HUES48 (cell line): ENCODE measurements around the gene NDUFAF7.

Experiments used
- H3K27ac ChIP-seq: one replicate; pipeline ENCODE4 v1.7.0; 2013; ENCODE audit warnings: low read depth, low read length, inconsistent platforms
- H3K27me3 ChIP-seq: 2 replicates; pipeline ENCODE4 v1.6.1; 2013; ENCODE audit warnings: mild to moderate bottlenecking, low read length; ENCODE audit not compliant: control insufficient read depth, insufficient read depth
- H3K36me3 ChIP-seq: 2 replicates; pipeline ENCODE4 v1.6.1; 2013; ENCODE audit warnings: low read length; ENCODE audit not compliant: control insufficient read depth, insufficient read depth
- H3K4me1 ChIP-seq: 2 replicates; pipeline ENCODE4 v1.6.1; 2013; ENCODE audit warnings: mild to moderate bottlenecking, low read length; ENCODE audit not compliant: control insufficient read depth, insufficient read depth
- H3K4me3 ChIP-seq: 2 replicates; pipeline ENCODE4 v1.5.1; 2013; ENCODE audit warnings: mild to moderate bottlenecking, low read depth, low read length
- H3K9ac ChIP-seq: 2 replicates; pipeline ENCODE4 v1.6.1; 2013; ENCODE audit warnings: mild to moderate bottlenecking, low read depth, low read length, moderate library complexity
- H3K9me3 ChIP-seq: 2 replicates; pipeline ENCODE4 v1.6.1; 2013; ENCODE audit warnings: low read length; ENCODE audit not compliant: control insufficient read depth, insufficient read depth

Gene NDUFAF7

GRCh38 chr2:37244755-37245154, 13.3 kb downstream of the NDUFAF7 start:
- Histone ChIP-seq H3K4me1 (no peaks in the 10 kb centered on the region), H3K9ac (no peak overlapping the region), H3K27me3 (no peaks in the 10 kb centered on the region), H3K9me3 (no peaks in the 10 kb centered on the region), H3K27ac (no peak overlapping the region), H3K36me3 (peaks cover 98% of the 10 kb centered on the region), H3K4me3 (no peak overlapping the region)

GRCh38 chr2:37246205-37246604, 14.7 kb downstream of the NDUFAF7 start:
- Histone ChIP-seq H3K9me3 (no peaks in the 10 kb centered on the region), H3K36me3 (peaks cover 98% of the 10 kb centered on the region)

GRCh38 chr2:37250869-37251740, 19.6 kb downstream of the NDUFAF7 start:
- Histone ChIP-seq H3K36me3 (peaks cover 100% of the 10 kb centered on the region), H3K9ac (no peak overlapping the region)

More at GRCh38 chr2:37246205-37246604, 14.7 kb downstream of the NDUFAF7 start:
- no peak overlapping the region for H3K4me3 ChIP-seq
- H3K4me1 ChIP-seq = no peaks in the 10 kb centered on the region
- H3K27ac ChIP-seq = no peak overlapping the region
- H3K27me3 ChIP-seq = no peaks in the 10 kb centered on the region
- no peak overlapping the region for H3K9ac ChIP-seq

GRCh38 chr2:37262522-37262921, 31.1 kb downstream of the NDUFAF7 start:
- Histone ChIP-seq H3K27ac (no peak overlapping the region), H3K4me1 (0 out of 2 replicates have a peak, but pooled peaks cover 3% of the 10 kb centered on the region)

More at GRCh38 chr2:37250869-37251740, 19.6 kb downstream of the NDUFAF7 start:
- Histone ChIP-seq H3K4me3 (no peak overlapping the region), H3K4me1 (no peaks in the 10 kb centered on the region), H3K27ac (peak overlapping the region; percentile 1), H3K9me3 (no peaks in the 10 kb centered on the region), H3K27me3 (no peaks in the 10 kb centered on the region)

GRCh38 chr2:37263839-37264238, 32.4 kb downstream of the NDUFAF7 start:
- Histone ChIP-seq H3K36me3 (peaks cover 60% of the 10 kb centered on the region), H3K27me3 (no peaks in the 10 kb centered on the region)

More at GRCh38 chr2:37262522-37262921, 31.1 kb downstream of the NDUFAF7 start:
- Histone ChIP-seq H3K36me3 (peaks cover 60% of the 10 kb centered on the region), H3K9ac (no peak overlapping the region), H3K27me3 (no peaks in the 10 kb centered on the region), H3K9me3 (no peaks in the 10 kb centered on the region), H3K4me3 (no peak overlapping the region)

GRCh38 chr2:37267685-37268084, 36.2 kb downstream of the NDUFAF7 start:
- H3K36me3 ChIP-seq = peaks cover 76% of the 10 kb centered on the region
- no peaks in the 10 kb centered on the region for H3K27me3 ChIP-seq
- H3K4me1 ChIP-seq = 0 out of 2 replicates have a peak, but pooled peaks cover 9% of the 10 kb centered on the region
- no peak overlapping the region for H3K27ac ChIP-seq
- no peaks in the 10 kb centered on the region for H3K9me3 ChIP-seq
- H3K9ac ChIP-seq = no peak overlapping the region
- H3K4me3 ChIP-seq = no peak overlapping the region

More at GRCh38 chr2:37263839-37264238, 32.4 kb downstream of the NDUFAF7 start:
- 0 out of 2 replicates have a peak, but pooled peaks cover 3% of the 10 kb centered on the region for H3K4me1 ChIP-seq
- H3K4me3 ChIP-seq = no peak overlapping the region
- H3K9me3 ChIP-seq = no peaks in the 10 kb centered on the region
- no peak overlapping the region for H3K27ac ChIP-seq
- H3K9ac ChIP-seq = no peak overlapping the region

- Histone ChIP-seq H3K27ac (no peak overlapping the region), H3K36me3 (peaks cover 80% of the 10 kb centered on the region), H3K27me3 (no peaks in the 10 kb centered on the region), H3K4me1 (0 out of 2 replicates have a peak, but pooled peaks cover 9% of the 10 kb centered on the region), H3K4me3 (no peak overlapping the region), H3K9me3 (no peaks in the 10 kb centered on the region), H3K9ac (no peak overlapping the region)
These were observed 36.7 kb downstream of the NDUFAF7 start for GRCh38 chr2:37268111-37268510.

GRCh38 chr2:37271376-37272067, 40.1 kb downstream of the NDUFAF7 start:
- H3K27me3 ChIP-seq = no peaks in the 10 kb centered on the region
- no peak overlapping the region for H3K9ac ChIP-seq
- no peak overlapping the region for H3K4me3 ChIP-seq
- 0 out of 2 replicates have a peak, but pooled peaks cover 6% of the 10 kb centered on the region for H3K4me1 ChIP-seq
- peak overlapping the region; percentile 17 for H3K27ac ChIP-seq
- no peaks in the 10 kb centered on the region for H3K9me3 ChIP-seq
- H3K36me3 ChIP-seq = peaks cover 95% of the 10 kb centered on the region

- Histone ChIP-seq H3K4me1 (0 out of 2 replicates have a peak, but pooled peaks cover 6% of the 10 kb centered on the region), H3K9ac (no peak overlapping the region), H3K4me3 (no peak overlapping the region), H3K27ac (no peak overlapping the region), H3K9me3 (no peaks in the 10 kb centered on the region), H3K36me3 (peaks cover 92% of the 10 kb centered on the region), H3K27me3 (no peaks in the 10 kb centered on the region)
These were observed 43.0 kb downstream of the NDUFAF7 start for GRCh38 chr2:37274359-37274965.

- H3K4me3 ChIP-seq = no peak overlapping the region
- 0 out of 2 replicates have a peak, but pooled peaks cover 6% of the 10 kb centered on the region for H3K4me1 ChIP-seq
- H3K9me3 ChIP-seq = no peaks in the 10 kb centered on the region
- no peaks in the 10 kb centered on the region for H3K27me3 ChIP-seq
- no peak overlapping the region for H3K9ac ChIP-seq
- H3K27ac ChIP-seq = no peak overlapping the region
- H3K36me3 ChIP-seq = peaks cover 92% of the 10 kb centered on the region
These were observed 44.8 kb downstream of the NDUFAF7 start for GRCh38 chr2:37276291-37276690.
